RCC 7860 (cell line): ENCODE measurements around the gene CTXN2.

Experiments
- DNase-seq: peaks from one replicate; pipeline ENCODE4 v3.0.0-alpha.2; 2015; ENCODE audit warnings: low spot score
- FAIRE-seq: peaks from 2 replicates; lab custom pipeline; 2012; peaks lifted over from hg19 to GRCh38; lab: Jason Lieb, UNC

CTXN2 gene

GRCh38 chr15:48221885-48222284 lies 30.4 kb downstream of the CTXN2 start:
- no peak for FAIRE-seq
- DNase-seq = no peak

GRCh38 chr15:48222627-48223026 lies 31.2 kb downstream of the CTXN2 start:
- FAIRE-seq = no peak
- DNase-seq = no peak

GRCh38 chr15:48225771-48226170 lies 34.3 kb downstream of the CTXN2 start:
- no peak for FAIRE-seq
- no peak for DNase-seq

- no peak for FAIRE-seq
- no peak for DNase-seq
These were observed 39.0 kb downstream of the CTXN2 start for GRCh38 chr15:48230498-48230897.

GRCh38 chr15:48233246-48233645 lies 41.8 kb downstream of the CTXN2 start:
- FAIRE-seq (no peak), DNase-seq (no peak)

GRCh38 chr15:48239334-48239733 lies 47.9 kb downstream of the CTXN2 start:
- DNase-seq (no peak), FAIRE-seq (no peak)

- FAIRE-seq (no peak), DNase-seq (no peak)
These were observed 50.5 kb downstream of the CTXN2 start for GRCh38 chr15:48242015-48242414.

GRCh38 chr15:48242535-48242934 lies 51.1 kb downstream of the CTXN2 start:
- DNase-seq (no peak), FAIRE-seq (no peak)

GRCh38 chr15:48244921-48245320 lies 53.5 kb downstream of the CTXN2 start:
- FAIRE-seq (no peak), DNase-seq (no peak)

- DNase-seq (no peak), FAIRE-seq (no peak)
These were observed 56.9 kb downstream of the CTXN2 start for GRCh38 chr15:48248414-48248813.

- DNase-seq (peak; percentile 23), FAIRE-seq (no peak)
These were observed 59.2 kb downstream of the CTXN2 start for GRCh38 chr15:48250640-48251076.

- DNase-seq (no peak), FAIRE-seq (no peak)
These were observed 61.7 kb downstream of the CTXN2 start for GRCh38 chr15:48253172-48253571.
